GM21390 (cell line): Measurements from ENCODE around the gene HTR2B.
"Not testable (repeated sequence)": the region's sequence is repeated elsewhere in the genome, so short reads cannot be mapped to it uniquely, and the experiment has no call there.

ENCODE experiments used
- ATAC-seq: cut with Tn5 transposase; IDR thresholded peaks from one replicate; pipeline ENCODE4 v1.9.1; 2021; ENCODE audit not compliant: unreplicated experiment

The HTR2B gene

DNA sequence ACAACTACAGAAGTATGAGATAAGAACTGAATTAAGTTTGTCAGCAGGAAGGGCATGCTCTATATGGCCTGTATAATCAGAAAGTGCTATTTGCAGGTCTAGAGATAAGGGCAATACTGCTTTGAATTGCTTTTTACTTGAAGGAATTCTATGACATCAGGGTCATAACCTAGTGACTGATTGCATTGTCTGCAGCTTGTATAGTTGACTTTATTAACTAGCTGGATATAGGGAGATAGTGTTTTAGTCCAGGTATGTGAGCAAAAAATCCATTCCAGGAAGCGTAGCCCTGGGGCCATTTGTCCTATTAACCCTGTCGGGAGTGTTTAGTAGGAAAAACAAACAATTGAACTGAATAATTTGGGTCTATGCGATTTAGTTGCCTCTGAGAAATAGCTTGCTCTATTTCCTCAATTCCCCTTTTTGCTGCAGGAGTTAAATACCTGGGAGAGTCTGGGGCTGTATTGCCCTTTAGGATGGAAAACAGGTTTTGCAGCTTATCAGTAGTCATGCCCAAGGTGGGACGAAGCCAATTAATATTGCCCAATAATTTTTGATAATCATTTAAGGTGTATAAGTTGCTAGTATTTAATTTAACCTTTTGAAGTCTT, 30.0 kb downstream of the HTR2B start:
- no peak for ATAC-seq

GRCh38 chr2:231093933-231094332, 30.9 kb downstream of the HTR2B start:
- no peak for ATAC-seq

GRCh38 chr2:231088754-231089153, 36.1 kb downstream of the HTR2B start:
- ATAC-seq, result no peak

DNA sequence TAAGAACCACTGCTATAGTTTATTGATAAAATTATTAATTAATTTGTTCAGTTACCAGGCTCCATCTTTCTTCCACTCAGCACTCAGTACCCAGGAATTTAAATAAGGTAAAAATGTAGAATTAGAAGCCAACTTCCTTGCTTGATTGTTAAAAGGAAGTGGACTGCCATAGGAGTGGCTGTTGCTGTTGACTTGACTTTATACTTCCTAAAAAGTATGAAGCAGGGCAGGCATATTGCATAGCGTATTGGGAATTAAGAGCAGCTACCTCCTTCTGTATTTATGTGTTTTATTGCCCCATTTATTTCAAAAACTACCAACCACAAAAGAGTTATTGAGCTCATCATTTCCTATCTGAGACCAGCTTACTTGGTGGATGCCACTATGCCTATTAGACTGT, 40.3 kb downstream of the HTR2B start:
- no peak for ATAC-seq

DNA sequence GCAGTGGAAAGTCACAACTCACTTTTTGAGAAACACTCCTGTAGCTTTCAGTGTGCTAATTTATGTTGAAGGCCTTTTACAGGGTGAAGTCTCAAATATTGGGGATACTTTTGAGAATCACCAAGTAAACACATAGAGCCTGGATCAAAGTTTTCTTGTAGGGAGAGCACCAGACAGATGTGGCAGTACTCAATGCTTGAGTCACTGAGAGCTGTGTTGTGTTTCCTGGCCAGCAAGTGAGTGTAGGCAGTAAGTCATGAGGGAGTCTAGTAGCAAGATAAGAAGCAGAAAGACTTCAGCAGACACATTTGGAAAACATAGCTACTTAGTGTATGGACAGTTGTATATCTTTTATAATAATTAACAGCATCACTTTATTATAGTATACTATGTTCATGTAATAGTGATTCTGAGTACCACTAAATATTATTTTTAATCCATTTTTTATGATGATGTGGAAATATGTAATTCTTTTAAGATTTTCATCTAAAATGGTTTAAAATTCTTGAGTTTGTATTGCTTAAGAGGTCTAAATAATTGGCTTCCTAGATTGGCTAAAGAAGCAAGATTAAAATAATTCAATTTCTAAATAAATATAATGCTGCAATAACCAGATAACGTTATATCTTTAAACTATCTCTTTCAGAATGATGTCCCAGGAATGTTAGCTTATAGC, 55.3 kb downstream of the HTR2B start:
- no peak for ATAC-seq

GRCh38 chr2:231068525-231069222, 56.2 kb downstream of the HTR2B start:
- no peak for ATAC-seq

DNA sequence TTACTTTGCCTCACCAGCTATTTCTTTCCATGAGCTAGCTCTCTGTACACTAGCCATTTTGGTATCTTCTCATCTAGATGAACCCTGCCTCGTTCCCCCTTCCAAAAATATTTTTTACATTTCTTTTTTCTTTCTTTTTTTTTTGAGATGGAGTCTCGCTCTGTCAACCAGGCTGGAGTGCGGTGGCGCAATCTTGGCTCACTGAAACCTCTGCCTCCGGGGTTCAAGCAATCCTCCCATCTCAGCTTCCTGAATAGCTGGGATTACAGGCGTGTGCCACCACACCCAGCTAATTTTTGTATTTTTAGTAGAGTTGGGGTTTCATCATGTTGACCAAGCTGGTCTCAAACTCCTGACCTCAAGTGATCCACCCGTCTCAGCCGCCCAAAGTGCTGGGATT, 57.3 kb downstream of the HTR2B start:
- not testable (repeated sequence) for ATAC-seq

DNA sequence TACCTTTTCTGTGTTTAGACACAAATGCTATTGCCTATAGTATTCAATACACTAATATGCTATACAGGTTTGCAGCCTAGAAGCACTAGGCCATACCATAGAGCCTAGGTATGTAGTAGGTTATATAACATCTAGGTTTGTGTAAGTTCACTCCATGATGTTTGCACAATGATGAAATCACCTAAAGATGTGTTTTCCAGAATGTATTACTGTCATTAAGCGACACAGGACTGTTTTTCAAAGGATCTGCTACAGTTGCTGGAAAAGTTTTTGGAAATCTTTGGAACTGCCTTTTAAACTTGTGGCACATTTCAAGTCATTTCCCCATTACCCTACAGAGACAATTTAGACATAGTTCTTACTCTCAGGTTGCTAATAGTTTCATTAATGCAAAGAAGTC, 58.9 kb downstream of the HTR2B start:
- ATAC-seq, result no peak

- ATAC-seq, result no peak
Observed at GRCh38 chr2:231063347-231063746, 61.5 kb downstream of the HTR2B start.

GRCh38 chr2:231062776-231063175, 62.1 kb downstream of the HTR2B start:
- ATAC-seq, result no peak

DNA sequence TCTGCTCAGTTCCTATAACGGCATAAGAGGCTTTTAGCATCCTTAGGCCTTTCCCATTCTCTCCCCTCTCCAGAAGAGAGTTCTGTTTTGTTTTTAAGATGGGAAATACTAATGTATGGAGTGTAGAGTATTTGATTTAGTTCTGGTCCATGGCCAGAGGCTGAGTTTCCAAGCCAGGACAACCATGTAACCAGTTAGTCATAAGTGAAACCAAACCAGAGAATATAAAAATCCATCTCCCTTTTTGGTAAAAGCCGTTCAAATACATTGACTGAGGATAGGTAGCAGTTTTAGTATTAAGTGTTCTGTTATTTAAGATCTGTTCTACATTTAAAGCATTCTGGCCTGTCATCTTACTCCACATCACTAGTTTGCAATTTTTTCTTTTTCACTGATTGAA, 65.1 kb downstream of the HTR2B start:
- no peak for ATAC-seq

GRCh38 chr2:231058761-231059550, 65.9 kb downstream of the HTR2B start:
- no peak for ATAC-seq
